CD4-positive, alpha-beta T cell treated with Interleukin-10 for 1 hour (primary cell): Measurements from ENCODE around the gene TNIK.
"Not testable (repeated sequence)": the region's sequence is repeated elsewhere in the genome, so short reads cannot be mapped to it uniquely, and the experiment has no call there.

Experiments
- DNase-seq: peaks from one replicate; pipeline ENCODE4 v3.0.0-alpha.2; 2020

Gene TNIK

DNA sequence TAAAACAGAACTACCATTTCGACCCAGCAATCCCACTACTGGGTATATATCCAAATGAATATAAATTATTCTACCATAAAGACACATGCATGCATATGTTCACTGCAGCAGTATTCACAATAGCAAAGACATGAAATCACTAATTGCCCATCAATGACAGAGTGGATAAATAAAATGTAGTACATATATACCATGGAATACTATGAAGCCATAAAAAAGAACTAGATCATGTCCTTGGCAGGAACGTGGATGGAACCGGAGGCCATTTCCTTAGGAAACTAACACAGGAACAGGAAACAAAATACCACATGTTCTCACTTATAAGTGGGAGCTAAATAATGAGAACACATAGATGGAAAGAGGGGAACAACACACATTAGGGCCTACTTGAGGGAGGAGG is 154.4 kb downstream of the TNIK start:
- not testable (repeated sequence) for DNase-seq

DNA sequence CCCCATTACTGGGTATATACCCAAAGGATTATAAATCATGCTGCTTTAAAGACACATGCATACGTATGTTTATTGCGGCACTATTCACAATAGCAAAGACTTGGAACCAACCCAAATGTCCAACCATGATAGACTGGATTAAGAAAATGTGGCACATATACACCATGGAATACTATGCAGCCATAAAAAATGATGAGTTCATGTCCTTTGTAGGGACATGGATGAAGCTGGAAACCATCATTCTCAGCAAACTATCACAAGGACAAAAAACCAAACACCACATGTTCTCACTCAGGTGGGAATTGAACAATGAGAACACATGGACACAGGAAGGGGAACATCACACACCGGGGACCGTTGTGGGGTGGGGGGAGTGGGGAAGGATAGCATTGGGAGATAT is 155.7 kb downstream of the TNIK start:
- not testable (repeated sequence) for DNase-seq

DNA sequence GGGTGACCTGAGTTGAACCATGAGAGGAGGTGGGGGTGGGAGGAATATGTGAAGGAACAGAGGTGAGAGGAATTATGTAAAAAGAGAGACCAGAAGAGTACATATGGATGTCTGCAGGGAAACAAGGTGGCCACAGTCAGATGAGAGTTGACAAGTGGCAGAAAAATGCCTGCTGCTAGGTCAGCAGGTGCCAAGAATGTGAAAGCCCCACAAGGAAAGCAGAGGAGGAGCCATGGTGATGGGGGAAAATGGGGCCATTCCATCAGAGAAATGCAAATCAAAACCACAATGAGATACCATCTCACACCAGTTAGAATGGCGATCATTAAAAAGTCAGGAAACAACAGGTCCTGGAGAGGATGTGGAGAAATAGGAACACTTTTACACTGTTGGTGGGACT is 156.2 kb downstream of the TNIK start:
- not testable (repeated sequence) for DNase-seq

DNA sequence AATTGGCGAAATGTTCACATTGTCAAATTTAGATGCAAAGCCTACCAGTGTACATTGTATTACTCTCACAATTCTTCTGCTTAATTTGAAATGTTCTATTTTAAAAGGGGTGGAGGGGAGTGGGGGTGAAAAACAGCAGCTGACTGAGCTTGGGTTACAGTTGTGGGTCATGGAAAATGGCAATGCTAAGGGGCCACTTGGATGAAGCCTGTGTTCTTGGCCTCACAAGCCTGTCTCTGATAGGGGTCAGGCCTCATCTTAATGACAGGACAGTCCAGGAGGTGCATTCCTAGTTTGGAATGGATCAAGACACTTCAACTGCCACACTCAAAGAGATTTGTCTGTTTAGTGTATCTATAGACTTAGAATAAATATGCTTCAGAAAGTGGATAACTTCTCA is 158.2 kb downstream of the TNIK start:
- DNase-seq: no peak

DNA sequence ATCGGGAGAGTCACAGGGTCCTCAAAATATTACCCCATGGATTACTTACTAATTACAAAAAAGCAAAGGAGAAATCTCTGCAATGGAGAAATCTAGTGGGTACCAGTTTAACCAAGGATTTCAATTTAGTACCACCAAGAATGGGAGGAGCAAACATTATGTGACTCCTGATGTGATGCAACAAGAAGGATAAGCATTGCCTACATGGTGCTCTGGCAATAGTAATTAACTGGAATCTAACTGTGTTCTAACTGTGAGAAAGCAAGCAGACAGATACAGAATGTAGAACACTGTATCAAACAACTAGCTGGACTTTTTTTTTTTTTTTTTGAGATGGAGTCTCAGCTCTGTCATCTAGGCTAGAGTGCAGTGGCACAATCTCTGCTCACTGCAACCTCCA is 159.2 kb downstream of the TNIK start:
- DNase-seq: no peak

DNA sequence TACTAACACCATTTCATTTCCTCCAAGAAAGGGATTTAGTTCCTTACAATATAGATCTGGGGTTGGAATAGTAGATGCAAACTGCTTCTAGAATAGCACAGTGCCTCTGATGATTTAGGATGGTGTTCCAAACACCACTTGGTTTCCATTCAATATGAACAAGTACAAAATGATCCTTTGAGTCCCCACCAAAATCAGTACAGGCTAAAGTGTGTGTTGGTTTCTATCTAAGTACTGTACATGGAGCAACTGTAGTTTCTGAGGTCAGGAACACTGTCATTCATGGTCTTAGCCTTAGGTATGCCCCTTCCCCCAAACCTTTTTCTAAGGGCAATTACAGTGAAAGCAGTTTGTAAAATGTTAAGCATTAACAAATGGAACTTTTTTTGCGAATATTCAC is 162.3 kb downstream of the TNIK start:
- no peak for DNase-seq

DNA sequence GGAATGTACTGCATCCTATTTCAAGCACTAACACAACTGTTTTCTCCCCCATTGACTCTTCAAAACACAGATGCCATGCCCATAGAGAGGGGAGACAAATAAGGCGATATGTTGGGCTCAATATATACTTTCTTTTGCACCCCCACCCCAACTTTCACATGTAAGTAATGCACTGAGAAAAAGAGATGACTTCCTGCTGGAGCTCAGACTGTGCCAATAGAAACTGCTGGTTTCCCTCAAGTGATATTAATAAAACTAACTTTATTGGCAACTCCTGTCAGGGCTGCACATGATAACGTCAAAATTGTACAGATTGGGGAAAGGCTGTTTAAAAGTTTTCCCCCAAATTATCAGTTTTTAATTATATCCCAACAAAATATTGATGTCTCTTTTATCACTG is 163.0 kb downstream of the TNIK start:
- no peak for DNase-seq

DNA sequence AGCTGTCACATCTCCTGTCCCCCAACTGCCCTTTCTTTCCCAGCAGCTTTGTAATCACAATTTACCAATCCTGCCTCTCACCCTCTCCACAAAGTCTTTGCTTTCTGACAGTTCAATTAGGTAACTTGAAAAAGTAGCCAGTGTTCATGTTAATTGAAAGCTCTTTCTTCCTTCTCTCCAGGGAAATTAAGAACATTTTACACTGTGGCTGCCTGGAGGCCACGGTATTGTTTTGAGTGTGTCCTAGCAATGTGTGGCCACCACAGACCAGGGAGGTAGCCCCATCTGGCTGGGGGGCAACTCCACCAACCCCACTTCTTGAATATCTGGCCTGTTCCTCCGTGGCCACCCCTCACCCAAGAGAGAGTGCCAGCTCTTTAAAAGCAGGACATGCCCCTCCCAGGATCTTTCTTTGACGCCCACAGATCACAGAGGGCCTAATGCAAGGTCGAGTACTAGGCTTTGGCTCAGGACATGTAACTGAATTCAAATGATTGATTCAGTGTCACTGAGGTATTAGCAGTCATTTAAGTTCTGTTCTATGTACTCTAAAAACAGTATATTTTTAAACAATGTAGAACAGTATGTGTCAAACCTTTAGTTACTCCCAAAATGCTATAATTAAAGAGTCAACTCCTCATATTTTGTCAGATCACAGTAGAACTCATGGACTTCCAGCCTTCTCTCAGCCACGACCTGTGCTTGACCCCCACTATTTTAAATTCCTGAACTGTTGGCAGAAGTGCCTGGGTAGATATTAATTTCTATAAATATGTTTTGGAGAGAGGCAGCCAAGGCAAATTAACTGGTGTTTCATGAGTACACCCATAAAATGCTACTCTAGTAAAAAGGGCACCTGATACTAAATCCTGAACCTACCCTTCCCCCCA is 164.5 kb downstream of the TNIK start:
- DNase-seq: no peak

DNA sequence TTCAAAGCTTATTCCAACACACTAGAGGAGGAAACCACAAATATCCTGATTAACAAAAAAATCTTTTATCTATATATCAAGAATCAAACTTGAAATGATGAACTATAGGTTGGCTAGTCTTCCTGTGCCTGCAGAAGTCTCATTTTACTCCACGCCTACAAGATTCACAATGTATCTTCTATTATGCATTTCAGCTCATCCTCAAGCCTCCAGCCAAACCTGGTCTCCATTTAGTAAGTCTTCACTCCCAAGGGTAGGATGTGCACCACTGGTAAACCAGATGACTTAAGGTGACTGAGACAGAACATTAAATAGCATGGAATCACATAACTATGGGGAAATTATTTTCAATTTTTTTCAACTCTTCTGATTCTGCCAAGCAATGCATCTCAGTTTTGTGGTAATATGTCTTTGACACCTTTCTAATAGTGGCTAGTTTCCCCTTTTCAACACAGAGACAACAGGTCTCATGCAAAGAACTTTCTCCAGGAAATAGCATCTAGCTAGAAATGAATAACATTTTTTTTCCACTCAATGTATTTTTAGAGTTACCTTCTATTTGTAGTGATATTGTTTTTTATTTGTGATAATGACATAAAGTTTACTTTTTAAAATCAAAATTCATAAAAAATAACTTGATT is 166.9 kb downstream of the TNIK start:
- no peak for DNase-seq

DNA sequence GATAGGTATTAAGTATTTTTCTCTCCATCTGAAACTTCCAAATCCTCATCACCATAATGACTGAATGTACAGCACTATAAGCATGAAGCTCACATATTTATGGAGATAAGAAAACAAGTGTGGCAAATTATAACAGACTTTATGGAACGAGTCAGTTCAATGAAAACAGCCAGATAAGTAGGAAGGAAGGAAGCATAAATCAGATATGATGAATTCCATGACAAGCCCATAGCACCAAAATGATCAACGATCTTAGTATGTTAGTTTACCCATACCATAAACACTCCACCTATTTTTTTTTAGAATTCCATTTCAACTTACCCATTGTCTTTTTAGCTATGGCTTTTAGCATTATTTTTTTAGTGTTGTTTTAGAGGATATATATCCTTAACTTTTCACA is 169.5 kb downstream of the TNIK start:
- DNase-seq: no peak

DNA sequence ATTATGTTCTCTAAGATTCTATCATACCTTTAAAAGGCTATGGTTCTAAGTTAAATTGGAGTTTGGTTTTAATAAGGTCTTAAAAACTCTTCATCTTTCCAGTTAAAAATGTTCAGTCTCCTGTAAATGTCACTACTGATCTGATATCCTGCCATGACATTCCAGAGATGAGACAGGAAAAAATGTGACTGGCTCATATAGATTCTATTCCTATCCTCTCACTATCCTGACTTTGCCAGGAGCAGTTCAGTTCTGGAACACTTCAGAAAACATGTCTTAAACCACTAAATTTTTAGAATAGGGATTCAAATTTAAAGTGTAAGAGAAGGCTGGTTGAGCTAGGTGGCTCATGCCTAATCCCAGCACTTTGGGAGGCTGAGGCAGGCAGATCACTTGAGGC is 170.9 kb downstream of the TNIK start:
- no peak for DNase-seq

DNA sequence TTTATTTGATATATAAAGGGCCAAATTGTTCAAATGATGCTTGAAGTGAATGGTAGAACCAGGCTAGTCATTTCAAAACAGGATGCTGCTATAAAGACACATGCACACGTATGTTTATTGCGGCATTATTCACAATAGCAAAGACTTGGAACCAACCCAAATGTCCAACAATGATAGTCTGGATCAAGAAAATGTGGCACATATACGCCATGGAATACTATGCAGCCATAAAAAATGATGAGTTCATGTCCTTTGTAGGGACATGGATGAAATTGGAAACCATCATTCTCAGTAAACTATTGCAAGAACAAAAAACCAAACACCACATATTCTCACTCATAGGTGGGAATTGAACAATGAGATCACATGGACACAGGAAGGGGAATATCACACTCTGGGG is 172.4 kb downstream of the TNIK start:
- not testable (repeated sequence) for DNase-seq

DNA sequence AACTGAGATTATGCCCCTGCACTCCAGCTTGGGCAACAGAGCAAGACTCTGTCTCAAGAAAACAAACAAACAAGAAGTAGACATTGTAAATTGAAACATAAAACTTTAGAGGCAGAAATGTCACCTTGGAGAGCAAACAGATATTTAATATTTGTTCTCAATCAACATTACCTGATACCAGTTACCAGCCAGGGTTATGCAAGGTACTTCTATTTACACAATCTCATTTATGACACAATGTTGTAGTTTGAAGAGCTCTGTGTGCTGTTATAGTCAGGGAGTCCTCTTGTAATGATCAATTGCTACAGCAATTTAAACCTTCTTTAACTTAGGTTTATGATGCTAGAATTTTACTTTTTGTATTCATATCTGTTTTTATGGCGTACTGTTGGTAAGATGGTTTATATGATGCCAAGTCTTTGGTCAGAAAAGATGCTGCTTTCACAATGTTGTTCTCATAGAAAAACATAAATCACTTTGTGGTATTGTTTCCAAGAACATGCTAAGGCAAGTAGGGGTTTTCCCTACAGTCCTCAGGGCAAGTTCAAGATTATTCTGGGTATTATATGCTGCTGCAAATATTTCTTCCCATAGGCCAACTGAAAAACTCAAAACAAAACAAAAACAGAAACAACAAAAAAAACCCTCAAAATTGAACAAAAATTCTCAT is 173.5 kb downstream of the TNIK start:
- DNase-seq: peak; percentile 42

DNA sequence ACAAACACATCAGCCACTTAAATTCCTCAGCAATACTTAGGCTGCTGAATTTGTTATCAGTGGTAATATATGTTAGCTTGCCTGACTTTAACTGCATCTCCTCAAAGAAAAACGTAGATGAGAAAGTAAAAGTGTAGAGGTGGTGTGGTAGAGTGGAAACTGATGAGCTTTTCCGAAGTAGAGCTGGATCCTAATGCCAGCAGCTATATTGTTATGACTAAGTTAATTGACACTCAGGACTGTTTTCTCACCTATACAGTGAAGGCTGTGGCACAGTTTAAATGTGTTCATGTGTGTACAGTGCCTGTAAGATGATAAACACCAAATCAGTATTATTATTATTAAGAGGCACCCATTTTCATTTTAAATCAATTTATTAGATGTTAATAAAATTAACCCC is 174.9 kb downstream of the TNIK start:
- no peak for DNase-seq

DNA sequence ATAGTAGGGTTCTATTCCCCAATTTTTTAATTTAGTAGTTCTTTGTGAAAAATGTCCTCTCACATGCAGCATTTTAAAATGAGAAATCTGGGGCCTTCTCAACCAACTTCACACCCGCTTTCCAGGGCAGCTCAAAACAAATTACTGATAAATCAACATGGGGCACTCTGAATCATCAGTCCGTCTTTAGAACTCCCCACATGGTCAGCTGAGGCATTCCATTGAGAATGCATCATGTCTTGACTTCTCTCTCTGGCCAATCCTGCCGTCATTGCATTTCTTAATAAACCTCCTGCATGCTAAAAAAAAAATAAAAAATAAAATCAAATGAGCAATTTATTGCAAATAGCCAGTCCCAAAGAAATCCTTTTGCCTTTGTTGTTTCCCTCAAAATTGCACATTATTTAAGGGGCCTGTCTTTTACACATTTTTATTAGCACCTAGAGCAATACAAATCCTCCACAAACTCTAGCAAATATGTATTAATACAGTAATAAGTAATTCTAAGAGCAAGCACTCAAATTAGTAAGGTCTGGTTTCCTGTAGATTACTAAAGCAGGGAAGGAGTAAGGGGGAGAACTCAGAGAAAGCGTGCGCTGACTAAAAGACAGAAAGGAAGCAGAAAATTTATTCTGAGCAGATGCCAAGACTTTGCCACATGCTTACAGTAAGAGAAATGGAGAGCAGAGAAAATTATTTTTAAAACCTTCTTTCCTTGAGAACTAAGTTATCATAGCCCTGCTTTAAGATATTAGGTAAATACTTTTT is 175.7 kb downstream of the TNIK start:
- no peak for DNase-seq

DNA sequence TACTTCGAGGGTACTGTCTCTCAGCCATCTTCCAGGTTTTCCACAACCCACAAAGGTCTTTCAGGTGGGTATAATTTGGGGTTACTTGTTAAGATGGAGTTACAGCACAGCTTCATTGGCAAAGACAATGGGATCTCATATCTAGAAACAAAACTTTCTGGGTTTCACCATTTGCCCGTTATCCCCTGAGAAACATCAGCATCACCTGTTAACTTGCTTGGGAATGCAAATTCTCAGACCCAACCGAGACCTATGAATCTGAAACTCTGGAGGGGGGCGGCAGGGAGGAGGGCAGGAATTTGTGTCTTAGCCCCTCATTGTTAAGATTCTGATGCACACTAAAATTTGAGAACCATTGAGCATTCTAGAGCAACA is 176.4 kb downstream of the TNIK start:
- no peak for DNase-seq

DNA sequence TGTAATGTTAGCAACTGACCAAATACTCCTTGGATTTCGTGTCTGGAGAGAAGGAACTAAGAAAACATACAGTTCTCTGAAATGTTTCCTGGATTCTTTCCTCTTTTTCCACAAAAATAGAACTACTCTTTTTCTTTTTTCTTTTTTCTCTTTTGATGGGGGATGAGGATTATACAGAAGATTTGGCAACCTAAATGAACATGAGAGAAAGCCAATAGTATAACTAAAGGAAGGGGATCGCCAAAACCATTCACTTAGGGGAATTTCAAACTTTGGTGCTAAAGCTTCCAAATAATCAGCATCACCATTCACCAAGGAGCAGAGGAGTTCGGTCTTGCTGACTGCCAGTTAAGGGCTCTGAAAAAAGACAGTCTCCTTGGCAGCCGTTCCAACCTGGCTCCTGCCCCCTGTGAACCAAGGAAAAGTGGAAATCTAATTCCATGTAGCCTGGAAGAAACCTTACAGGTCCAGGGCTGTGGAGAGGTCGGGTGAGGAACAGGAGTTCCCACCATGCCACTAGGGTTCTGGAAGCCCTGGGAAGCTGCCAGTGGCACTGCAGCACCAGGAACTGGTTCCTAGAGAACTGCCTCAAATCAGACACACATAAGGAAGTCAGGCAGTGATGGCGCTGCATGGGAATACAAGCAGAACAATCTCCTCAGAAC is 176.9 kb downstream of the TNIK start:
- no peak for DNase-seq

DNA sequence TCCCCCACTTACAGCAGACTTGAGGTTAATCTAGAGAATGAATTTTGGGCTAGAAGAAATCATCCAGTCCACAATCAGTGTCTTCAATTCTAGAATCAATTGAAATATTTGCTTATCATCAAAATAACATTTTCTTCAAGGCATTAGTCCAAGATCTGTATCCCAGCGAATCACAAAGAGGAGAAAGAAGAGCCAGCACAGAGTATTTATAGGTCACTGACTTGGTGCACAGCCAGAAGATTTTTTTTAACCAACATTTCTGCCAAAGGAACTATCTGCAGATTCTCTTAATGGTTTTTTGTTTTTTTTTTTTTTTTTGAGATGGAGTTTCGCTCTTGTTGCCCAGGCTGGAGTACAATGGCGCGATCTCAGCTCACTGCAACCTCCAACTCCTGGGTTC is 178.2 kb downstream of the TNIK start:
- DNase-seq: no peak

DNA sequence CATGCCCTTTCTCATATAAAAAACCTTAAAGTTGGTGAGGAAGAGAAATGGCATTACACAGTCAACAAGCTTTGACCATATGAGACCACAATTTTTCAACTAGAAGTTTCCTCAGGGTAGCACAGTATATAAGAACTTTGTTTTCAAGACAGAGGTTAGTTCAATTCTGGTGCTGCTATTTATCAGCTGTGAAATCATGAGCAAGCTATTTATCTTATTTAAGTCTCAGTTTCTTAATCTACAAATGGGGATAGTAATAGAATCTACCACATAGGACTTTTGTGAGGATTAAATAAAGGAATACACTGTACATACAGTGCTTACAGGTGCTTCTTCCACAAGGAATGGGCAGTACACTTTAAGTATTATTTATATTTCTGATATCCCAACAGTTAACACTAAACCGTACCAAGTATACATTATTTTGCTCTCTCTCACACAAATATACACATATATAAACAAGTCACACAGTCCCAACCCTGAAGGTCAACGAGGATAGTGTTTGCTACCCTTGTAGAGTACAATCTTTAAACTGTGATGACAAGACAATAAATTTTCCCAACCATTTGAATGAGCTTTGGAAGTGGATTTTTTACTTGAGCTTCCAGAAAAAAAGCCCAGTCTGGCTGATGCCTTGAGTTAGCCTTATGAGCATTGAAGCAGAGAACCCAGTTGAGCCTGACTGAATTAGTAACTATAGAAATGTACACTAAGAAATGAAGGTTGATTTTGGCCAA is 178.8 kb downstream of the TNIK start:
- DNase-seq: no peak

DNA sequence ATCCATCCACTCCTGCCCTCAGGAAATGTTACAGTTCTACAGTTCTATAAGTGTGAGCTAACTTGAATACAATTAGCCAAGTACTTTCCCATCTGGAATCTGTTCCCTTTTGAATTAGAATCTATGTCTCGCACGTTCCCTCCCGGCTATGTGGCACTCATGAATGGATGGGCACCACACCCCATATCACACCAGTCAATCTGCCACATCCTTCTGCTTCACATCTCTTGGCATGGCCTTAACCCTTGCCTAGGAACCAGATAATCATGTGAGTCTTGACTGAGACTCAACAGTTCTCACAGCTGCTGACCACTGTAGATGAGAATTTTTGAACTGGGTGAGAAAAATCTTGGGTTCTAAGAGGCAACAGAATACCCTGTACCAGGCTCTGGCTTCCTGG is 180.2 kb downstream of the TNIK start:
- DNase-seq: no peak

DNA sequence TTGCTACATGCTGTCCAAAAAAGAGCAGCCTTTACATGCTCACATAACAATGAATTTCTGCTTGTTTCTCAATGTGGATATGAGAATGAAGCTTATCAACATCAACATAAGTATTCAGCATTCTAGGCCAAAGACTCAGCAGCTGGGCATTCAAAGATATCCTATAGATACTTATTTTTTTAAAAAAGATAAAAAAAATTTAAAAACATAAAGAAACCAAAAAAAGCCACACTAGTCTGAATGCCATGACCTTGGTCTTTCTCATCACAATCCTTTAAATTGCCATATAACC is 182.0 kb downstream of the TNIK start:
- no peak for DNase-seq
